Measurements from ENCODE around the gene GCA.

The GCA gene

DNA sequence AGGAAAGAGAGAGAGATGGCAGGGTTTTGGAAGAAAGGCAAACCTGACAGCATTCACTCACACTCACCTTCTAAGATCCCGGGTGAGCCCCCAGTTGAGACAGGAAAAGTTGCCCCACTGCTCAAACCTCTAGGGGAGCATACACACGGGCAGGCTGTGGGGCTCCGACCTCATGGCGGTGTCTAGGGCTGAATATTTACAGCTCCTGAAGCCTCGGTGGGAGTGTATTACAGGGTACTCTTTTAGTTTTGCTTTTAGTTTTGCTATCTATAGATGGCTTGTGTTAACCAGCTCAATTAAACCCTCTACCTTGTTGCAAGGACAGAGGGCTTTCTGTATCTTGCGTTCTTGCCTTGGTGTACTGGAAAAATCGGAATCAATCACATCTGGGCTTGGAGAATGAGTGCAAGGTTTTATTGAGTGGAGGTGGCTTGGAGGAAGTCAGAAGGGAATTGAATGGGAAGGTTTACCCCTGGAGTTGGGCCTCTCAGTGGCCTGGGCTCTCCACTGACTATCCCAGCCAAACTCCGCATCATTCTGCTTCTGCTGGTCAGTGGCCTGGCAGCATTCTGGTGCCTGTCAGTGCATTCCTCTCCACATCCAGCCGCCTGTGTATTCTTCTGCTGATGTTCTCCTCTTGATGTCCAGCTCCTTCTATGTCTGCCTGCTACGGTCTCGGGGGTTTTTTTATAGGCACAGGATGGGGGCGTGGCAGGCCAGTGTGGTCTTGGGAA lies 15.3 kb upstream of the GCA start:
- DNase-seq = no peak

DNA sequence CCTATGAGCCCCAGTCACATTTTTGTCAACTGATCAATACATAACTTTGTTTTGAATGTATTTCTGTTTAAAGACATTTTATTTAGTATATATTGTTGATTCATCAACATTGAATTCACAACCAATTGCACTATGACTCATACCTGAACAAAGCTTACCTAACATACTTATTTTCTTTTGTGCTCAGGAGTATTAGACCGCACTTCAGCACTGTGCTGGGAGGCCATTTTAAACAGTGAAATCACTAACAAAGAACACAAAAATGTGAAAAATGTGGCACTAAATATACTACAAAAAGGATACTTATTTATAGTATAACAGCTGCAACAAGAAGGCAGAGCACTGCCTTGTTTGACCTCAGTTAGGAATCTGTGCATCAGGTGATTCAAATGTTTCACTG lies 13.1 kb upstream of the GCA start:
- DNase-seq = no peak

DNA sequence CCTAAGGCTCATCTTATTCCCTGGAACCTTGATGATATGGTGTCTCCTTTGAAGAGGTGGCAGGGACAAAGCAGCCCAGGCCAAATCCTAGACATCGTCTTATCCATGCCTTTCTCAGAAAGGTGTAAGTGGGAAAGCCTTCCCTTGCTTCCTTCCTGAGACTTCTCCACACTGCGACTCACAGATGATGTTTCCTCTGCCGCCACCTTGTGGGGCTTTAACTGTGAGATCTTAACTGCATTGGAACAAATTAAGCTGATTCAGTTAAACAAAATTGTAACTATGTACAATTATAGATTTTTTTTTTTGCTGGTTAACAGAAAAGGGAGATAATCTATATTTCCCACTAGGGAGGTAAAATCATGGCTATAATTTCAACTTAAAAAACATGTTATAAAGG lies 10.0 kb upstream of the GCA start:
- no peak for DNase-seq

GRCh38 chr2:162337868-162338267 lies 6.1 kb upstream of the GCA start:
- no peak for DNase-seq

- no peak for DNase-seq
Observed at GRCh38 chr2:162340822-162341221, 3.1 kb upstream of the GCA start.

DNA sequence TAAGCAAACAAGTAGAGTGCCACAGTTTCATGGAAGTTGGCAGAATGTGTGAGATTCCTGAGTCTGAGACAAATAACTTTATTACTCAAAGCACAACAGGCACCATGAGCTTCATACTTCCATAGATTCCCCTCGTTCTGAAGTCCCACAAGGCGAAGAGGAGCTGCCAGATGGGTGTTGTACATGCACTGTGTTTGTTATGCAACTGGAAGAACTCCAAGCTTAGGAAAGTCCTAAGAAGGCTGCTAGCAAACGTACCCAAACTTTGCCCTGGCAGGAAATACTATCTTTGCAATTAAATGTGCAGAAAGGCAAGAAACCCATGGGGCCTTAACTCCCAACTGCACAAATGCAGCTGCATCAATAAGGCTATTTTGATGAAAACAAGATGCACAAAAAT lies 1.6 kb upstream of the GCA start:
- DNase-seq = no peak

DNA sequence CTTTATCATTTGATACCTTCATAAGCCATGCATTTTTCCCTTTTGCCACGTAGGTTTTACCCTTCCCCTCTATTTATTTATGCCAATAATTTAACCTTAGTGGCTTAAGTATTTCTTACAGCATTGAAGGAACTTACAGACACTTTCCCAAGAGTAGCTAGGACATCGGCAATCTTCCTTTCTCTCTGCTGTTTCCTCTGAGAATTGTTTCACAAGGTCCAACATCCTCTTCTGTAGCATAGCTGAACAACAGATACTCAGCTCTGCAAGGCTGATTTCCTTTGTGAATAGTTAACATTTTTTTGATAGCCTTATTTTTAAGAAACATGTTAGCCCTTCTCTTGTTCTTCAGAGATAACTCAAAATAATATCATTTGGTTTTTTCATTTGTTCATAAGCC lies 1.1 kb upstream of the GCA start:
- no peak for DNase-seq

DNA sequence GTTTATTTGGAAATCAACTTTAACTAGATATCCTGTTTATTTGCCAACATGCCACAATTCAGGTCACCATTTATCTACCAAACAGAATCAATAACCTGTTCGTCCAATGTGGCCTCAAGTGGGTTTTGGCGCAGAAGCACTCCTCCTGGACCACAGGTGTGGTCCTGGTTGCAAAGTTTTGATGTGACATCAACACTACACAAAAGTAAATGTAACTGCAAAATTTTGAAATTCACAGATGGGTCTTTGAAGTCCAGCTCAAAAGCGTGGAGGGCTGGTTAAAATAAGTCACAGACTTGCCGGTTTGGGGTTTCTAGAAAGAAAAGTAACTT lies 474 bp upstream of the GCA start:
- DNase-seq = no peak

DNA sequence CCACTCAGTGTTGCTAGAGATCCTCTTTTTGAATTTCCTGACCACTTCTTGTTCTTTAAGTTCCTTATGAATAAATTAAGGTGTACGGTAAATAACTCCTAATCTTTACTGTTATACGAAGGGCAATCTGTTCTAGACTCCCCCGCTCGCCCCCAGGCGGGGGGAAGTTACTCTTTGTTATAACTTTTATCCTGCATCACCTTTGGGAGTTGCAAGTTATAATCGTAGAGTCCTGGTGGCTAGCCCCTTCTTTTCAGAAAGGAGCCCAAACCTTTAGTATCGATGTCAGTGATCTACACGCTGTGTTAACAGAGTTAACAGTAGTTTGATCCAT lies 652 bp downstream of the GCA start:
- no peak for DNase-seq

DNA sequence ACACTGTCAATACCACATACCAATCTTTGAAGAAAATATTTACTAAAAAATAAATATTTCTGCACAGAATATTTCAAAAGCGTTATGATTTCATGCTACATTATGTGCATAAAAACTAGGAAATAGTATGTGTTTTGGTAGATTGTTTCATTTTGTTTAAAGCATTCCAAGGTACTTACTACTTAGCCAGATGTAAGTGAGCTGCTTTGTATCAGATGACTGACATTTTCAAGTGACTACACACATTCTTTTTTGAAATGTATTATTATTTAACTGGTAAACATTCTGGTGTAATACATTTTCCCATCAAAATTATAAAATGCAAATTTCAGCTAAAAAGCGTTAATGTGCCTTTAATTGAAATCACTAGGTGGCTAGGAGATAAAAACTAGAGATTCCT lies 21.5 kb downstream of the GCA start:
- DNase-seq = no peak

GRCh38 chr2:162368494-162368893 lies 24.6 kb downstream of the GCA start:
- no peak for DNase-seq

- DNase-seq = no peak
Observed at GRCh38 chr2:162369551-162369950, 25.6 kb downstream of the GCA start.

GRCh38 chr2:162370931-162371330 lies 27.0 kb downstream of the GCA start:
- DNase-seq = no peak

DNA sequence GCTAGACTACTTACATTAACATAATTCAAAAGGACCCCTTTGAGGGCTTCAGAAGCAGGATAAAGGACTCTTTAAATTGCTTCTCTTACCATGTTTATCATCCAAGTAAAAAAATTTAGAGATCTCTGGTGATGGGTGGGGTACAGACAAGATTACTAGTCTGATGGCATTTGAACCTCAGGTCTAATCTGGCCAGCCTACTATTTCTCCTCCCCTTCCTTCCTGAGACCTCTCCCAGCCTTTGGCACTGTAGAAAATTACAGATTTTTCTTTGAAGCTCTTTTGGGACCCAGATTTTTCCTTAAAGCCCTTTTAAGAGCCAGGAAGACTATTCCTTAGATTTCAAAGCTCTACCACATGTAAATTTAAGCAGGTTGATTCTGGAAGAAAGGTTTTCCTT lies 28.9 kb downstream of the GCA start:
- no peak for DNase-seq

DNA sequence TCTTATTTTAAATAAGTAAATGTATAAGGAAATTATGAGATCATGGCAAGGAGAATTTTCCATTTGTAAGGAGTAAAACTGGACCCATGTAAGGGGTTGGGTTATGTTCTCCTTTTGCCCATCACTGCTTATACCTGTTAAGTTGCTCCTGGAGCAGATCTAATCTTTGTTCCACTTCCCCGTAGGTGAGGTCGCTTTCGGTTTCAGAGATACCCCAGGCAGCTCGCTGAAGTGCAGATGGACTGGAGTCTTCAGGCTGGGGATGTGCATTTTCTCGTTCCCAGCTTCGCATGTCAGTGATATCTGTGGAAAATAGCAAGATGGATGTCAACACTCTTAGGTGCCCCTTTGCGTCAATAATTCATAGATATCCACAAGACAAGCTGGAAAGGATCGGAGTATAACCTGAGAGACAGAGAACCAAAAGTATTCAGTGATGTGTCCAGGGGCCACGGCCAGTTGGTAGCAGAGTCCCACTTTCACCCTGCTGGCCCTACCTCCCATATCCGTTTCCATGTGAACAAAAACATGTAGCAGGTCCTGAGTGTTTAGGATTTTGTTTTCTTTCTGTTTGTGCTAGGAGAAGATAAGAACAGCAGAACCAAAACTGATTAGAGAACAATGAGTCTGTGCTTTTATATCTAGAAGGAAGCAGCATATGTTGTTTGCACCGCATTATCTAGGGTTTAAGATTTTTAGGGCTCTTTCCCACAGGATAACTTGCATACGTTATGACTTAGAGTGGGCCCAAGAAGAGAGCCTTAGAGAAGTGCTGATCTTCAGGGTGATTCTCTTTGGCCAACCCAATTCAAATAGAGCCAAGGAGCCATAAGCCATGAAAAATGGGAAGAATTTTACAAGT lies 36.0 kb downstream of the GCA start:
- no peak for DNase-seq

- DNase-seq = no peak
Observed at GRCh38 chr2:162381851-162382250, 37.9 kb downstream of the GCA start.

DNA sequence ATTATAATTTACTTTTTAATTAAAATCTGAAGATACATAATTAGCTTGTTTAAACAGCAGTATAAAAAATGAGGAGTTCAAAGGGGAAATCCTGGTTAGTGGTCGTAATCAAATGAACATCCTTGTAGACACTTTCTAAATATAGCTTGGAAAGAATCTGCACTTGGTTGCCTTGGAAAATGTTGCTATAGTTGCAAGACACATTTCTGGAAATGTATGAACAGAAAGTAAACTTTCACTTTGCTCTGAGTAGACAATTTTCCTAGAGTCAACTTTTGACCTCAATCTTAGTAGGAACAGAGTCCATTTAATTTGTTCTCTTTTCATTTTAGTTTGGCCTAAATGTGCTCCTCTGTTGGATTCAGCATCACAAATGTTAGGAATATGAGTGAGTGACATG lies 38.3 kb downstream of the GCA start:
- no peak for DNase-seq

DNA sequence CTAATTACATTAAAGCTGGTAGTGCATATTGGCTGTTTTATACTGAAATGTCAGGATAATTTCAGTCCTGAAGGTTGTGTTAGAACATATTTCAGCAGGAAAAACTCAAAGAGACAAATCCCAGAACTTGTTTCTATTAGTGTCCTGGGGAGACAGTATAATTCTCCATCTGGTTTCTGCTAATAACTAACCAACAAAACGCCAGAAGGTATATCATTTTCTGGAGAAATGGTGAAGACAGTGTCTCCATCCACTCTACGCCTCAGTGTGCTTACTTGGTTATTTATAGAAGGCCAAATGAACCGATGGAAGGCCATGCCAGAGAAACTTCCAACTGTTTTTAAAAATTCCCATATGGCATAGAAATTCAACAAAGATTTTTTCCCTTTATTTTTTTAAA lies 41.6 kb downstream of the GCA start:
- no peak for DNase-seq

GRCh38 chr2:162390801-162391200 lies 46.9 kb downstream of the GCA start:
- DNase-seq = no peak

DNA sequence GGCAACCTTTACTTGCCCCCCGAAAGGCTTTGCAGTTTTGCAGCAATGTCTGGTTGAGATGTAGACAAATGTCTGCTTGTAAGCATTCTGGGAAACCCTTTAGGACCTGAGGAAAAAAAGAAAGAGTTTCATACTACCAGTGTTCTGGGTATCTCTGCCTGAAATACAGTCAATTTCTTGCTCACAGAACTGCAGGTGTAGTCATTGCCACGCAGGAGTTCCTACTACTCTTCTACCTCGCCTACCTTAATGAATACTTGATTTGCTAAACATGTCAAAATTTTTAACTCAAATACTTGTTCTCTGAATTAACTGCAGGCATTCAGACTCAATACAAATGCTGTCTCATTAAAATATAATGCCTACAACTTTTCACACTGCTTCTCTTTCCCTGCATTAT lies 56.4 kb downstream of the GCA start:
- no peak for DNase-seq

- DNase-seq = no peak
Observed at GRCh38 chr2:162401871-162402270, 57.9 kb downstream of the GCA start.

DNA sequence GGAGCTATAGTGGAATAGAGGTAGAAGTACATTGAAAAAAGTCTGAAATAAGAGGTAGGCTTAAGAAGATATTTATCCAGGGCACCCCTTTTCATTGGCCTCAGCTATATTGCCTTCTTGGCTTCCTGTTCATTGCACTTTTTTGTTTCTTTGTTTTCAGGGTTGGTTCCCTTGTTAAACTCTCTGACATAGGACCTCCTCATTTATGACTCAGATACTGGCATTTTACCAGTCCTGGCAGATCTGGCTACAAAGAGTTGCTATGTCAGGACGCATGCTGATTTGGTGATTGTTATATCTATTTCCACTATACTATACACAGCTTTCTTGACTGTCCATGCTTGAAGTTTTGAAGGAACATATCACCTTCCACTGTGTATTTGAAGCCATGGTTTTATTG lies 60.0 kb downstream of the GCA start:
- DNase-seq = no peak
